Fibroblast of mammary gland (primary cell): ENCODE results near the gene PARD3B.
A peak's percentile ranks its signal among the peaks of the same experiment; 100 is the strongest.

ENCODE experiments used
- DNase-seq: peaks from one replicate; pipeline ENCODE4 v3.0.0-alpha.2; 2010; ENCODE audit warnings: low read depth
- H3K4me3 ChIP-seq: 2 replicates; pipeline ENCODE4 v1.5.1; 2011; ENCODE audit warnings: low read depth, mild to moderate bottlenecking, low read length, moderate library complexity; ENCODE audit not compliant: control insufficient read depth
- TF ChIP-seq, protein P1 (sequence below): conservative IDR thresholded peaks from 2 replicates; pipeline ENCODE4 v1.5.1; 2011; ENCODE audit warnings: low read depth, low read length, inconsistent platforms; ENCODE audit not compliant: control insufficient read depth, insufficient read depth

PARD3B gene

GRCh38 chr2:205461678-205462665 is 916.7 kb downstream of the PARD3B start:
- TF ChIP-seq, protein P1, sequence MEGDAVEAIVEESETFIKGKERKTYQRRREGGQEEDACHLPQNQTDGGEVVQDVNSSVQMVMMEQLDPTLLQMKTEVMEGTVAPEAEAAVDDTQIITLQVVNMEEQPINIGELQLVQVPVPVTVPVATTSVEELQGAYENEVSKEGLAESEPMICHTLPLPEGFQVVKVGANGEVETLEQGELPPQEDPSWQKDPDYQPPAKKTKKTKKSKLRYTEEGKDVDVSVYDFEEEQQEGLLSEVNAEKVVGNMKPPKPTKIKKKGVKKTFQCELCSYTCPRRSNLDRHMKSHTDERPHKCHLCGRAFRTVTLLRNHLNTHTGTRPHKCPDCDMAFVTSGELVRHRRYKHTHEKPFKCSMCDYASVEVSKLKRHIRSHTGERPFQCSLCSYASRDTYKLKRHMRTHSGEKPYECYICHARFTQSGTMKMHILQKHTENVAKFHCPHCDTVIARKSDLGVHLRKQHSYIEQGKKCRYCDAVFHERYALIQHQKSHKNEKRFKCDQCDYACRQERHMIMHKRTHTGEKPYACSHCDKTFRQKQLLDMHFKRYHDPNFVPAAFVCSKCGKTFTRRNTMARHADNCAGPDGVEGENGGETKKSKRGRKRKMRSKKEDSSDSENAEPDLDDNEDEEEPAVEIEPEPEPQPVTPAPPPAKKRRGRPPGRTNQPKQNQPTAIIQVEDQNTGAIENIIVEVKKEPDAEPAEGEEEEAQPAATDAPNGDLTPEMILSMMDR = no peak
- H3K4me3 ChIP-seq = no peak overlapping the region
- peak; percentile 24 for DNase-seq

DNA sequence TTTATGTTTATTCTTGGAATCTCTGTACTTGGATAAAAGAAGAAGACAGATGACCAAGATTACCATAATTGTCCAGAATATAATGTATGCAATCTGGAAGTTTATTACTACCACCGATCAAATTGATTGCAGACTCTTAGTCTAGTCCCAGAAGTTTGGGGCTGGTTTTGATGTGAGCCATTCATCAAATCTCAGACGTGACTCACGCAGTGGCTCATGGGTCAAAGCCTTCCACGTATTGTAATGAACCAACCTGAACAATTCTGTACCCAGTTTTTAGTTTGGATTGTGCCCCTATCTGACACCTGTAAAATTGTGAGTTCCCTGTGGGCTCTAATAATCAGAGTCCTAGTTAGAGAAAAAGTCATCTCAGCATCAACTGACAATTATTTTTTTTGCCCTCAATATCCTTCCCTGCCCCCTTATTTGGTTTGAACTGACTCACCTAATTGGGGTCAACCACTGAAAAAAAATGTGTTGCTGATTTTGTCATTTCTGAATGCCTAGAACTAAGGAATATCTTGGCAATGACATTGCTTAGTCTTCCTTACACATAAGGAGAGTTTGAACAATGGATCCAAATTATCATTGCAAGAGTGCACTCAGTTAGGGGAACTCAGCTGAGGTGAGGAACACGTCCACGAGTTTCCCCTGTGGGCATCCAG is 917.5 kb downstream of the PARD3B start:
- TF ChIP-seq, protein P1 = no peak
- no peak overlapping the region for H3K4me3 ChIP-seq
- DNase-seq = peak; percentile 45

DNA sequence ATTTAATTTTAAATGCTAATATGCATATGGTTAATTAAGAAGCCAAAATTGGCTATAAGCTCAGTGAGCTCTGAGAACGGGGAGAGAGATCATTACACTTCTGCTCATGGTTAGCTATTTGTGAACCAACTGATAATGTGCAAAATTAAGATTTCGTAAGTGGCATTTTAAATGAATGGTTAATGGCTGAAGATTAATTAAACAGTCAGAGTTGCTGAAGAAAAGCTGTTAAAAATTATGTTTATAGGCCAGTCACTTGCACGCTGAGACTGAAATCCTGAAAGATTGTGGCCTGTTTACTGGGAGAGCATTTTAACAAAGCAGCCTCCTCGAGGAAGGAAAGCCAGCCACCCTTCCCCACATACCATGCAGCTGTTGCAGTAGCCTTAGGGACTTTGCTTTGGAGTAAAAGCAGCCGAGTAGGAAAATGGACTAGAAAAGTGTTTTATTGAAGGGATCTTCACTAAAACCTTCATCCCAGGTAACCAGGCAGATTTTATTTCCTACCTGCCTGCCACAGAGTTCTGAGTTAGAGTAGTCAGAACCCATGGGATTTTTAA is 918.3 kb downstream of the PARD3B start:
- no peak for DNase-seq
- TF ChIP-seq, protein P1 = no peak
- H3K4me3 ChIP-seq = no peak overlapping the region

- TF ChIP-seq, protein P1 = no peak
- H3K4me3 ChIP-seq = no peak overlapping the region
- DNase-seq = no peak
These were observed 919.4 kb downstream of the PARD3B start for GRCh38 chr2:205464681-205465080.

GRCh38 chr2:205465791-205466190 is 920.5 kb downstream of the PARD3B start:
- DNase-seq = no peak
- H3K4me3 ChIP-seq = no peak overlapping the region
- TF ChIP-seq, protein P1 = no peak

DNA sequence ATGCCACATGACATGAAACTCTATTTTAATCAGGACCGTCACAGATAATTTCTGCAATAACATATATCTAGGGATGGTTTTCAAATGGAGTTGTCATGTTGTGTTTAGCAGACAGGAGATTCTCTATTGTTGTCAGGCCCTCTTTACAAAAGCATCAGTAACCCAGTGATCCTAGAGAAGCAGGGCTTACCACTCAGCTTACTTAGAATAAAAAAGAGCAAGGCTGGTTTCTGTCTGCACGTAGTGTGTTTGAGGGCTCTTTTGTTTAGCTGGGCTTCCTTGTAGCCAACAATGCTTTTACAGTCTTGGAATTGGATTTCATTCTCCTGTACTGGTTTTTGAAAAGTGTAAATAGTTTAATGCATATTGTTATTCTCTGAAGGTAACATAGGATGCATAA is 926.5 kb downstream of the PARD3B start:
- H3K4me3 ChIP-seq = no peak overlapping the region
- TF ChIP-seq, protein P1 = no peak
- no peak for DNase-seq
